Measurements from ENCODE around the gene PRKCQ.

The PRKCQ gene

GRCh38 chr10:6565588-6565987, 14.5 kb downstream of the PRKCQ start:
- DNase-seq, result no peak

GRCh38 chr10:6564367-6564766, 15.7 kb downstream of the PRKCQ start:
- DNase-seq, result no peak

DNA sequence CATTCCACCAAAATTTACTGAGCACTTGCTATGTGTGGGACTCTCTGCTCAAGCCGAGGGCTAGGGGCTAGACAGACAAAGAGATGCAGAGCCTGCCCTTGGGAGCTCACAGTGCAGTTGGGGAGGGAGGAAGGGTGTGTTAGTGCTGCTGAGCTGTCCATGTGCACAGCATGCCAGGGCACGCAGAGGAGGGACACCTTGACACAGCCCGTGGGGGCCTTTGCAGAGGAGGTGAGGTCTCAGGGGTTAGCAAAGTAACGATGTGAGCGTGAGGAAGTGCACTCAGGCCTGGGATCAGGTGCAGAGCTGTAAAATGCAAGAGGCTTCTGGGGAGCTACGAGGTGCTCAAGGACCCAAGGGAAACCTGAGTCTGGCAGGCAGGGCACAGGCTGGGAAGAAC, 16.3 kb downstream of the PRKCQ start:
- DNase-seq, result no peak

- DNase-seq, result no peak
Measured at GRCh38 chr10:6563075-6563474, 17.0 kb downstream of the PRKCQ start.

GRCh38 chr10:6562221-6562620, 17.9 kb downstream of the PRKCQ start:
- no peak for DNase-seq

- no peak for DNase-seq
Measured at GRCh38 chr10:6561552-6561951, 18.5 kb downstream of the PRKCQ start.

DNA sequence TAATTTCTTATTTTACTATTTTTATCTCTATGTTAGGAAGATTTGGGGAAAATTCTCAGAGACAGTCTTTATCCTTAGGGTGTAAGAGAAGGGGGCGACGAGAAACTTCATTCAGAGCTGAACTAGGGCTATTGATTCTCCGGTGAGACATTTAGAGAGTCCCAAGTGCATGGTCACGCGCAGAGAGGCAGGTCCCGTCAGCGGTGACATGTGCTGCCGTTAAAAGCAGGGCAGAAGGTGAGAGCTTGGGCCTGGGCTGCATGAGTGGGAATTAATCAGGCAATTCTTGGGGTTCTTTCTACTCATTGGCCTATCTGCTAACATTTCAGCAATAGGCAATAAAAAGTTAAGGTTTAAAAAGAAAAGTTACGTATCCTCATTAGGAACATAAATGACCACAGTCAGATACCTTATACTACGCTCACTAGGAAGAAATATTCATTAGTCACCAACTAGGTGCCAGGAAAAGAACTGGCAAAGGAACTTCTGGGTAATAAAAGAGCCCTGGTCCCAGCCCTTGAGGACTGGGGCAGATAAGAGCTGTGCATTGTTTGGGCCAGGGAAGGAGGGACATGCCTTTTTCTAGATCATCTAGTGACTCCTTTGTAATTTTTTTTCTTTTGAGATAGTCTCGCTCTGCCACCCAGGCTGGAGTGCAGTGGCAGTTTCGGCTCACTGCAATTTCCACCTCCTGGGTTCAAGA, 21.2 kb downstream of the PRKCQ start:
- no peak for DNase-seq

GRCh38 chr10:6558272-6558671, 21.8 kb downstream of the PRKCQ start:
- DNase-seq, result no peak

DNA sequence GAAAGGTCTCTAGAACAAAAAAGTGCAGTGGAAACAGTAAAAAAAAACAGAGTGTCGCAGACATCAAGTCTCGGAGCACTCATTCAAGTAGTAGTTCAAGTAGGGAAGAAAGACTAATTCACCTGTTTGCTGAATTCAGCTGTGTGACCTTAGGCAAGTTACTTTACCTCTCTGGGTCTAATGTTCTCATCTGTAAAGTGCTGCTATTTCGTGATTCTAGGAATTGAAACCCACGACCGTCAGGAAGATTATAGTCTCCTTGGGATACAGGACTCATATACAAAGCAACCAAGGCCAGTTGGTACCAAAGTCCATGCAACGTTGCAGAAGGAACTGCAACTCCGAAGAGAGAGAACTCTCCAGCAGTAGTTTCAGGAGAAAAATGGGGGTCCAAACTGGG, 26.1 kb downstream of the PRKCQ start:
- DNase-seq, result no peak

- no peak for DNase-seq
Measured at GRCh38 chr10:6543431-6544005, 36.6 kb downstream of the PRKCQ start.

DNA sequence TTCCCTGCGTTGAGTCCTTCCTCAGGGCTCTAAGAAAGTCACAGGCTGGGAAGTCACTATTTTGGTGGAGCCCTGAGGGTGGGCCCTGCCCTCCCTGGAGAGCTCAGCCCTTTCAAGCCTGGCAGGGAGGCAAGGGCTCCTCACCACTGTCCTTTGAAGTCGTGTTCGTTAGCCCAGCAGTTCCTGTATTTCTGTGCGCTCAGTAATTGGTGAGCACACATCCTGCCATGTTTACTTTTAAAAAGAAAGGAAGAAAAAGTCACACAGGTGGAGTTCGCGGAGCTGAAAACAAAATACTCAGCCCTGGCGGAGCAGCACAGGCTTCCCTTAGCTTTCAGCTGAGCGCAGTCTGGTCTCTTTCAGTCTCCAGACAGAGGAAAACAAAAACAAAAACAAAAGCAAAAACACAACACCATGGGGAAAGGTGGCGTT, 37.1 kb downstream of the PRKCQ start:
- DNase-seq, result no peak

- DNase-seq, result no peak
Measured at GRCh38 chr10:6539833-6540232, 40.2 kb downstream of the PRKCQ start.

- DNase-seq, result no peak
Measured at GRCh38 chr10:6537770-6538169, 42.3 kb downstream of the PRKCQ start.

GRCh38 chr10:6536102-6536501, 44.0 kb downstream of the PRKCQ start:
- DNase-seq, result no peak

DNA sequence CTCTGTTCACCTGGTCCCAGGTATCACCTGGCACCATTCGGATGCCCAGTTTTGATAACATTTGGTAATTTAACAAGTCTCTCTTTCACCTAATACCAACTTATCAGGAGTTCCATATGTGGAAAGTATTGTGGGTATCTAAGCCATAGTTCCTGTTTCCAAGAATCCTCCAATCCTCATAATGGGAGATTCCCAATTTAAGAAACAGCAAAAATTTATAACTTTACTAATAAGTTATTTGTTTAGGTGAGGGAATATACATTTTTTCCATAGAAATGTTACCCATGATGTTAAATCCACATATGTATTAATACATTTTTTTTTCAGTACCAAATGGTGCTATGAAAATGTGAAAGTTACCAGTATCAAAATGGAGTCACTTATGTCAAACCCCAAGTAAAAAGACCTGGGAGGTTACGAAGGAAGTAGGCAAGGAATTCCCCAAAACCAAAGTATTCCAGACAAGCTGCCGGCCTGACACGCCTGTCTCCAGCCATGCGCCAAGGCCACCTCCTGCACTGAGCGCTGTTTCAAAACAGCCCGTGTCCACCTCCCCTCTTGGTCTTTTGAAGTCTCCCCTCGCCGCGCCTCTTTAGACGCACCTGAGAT, 44.8 kb downstream of the PRKCQ start:
- DNase-seq, result no peak

GRCh38 chr10:6532321-6532720, 47.8 kb downstream of the PRKCQ start:
- DNase-seq, result no peak

DNA sequence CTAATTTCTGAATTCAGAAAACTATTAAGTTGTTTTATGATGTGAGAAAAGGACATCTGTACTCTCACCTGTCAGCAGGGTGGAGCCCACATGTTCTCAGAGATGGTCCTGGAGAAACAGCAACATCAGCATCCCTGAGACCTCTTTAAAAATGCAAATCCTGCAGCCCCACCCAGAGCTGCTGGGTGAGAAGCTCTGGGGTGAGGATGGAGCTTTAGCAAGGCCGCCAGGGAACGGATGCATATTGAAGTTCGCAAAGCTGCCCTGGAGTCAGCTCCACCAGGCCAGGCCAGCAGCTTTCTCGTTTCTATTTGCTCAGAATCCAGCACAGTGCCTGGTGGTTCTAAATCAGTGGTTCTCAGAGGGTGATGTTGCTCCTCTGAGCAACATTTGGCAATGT, 49.1 kb downstream of the PRKCQ start:
- DNase-seq, result no peak

- DNase-seq, result no peak
Measured at GRCh38 chr10:6530211-6530840, 49.8 kb downstream of the PRKCQ start.

DNA sequence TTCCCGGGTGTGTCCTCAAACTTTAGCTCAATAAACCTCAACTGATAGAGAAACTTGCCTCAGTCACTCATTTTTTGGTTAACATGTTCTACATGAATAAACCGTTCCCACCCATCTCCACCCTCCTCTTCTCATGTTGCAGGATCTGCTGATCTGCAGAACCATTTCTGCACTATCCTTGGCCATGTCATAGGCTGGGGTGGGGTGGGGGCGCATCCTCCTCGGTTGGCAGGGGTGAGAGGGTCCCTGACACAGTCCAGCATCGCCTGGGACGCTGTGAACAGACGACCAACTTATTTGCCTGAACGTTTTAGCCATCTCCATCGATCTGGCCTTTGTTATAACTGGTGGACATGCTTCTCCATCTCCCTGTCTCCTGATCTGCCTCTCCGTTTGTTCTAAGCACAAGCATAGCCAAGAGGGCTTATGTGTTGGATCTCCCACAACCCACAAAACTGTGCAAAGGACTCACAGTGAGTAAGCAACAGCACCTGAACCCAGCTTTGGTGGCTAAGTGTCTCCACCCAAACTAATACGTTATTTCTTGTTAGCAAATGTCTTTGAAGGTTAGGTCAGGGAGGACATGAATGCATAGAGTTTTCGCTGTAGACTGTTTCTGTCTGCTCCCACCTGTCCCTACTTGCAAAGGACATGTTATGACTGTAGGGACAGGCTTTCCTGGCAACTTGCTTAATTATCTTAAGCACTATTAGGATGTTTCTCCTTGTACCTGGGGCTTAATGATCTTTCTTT, 51.7 kb downstream of the PRKCQ start:
- DNase-seq, result no peak

DNA sequence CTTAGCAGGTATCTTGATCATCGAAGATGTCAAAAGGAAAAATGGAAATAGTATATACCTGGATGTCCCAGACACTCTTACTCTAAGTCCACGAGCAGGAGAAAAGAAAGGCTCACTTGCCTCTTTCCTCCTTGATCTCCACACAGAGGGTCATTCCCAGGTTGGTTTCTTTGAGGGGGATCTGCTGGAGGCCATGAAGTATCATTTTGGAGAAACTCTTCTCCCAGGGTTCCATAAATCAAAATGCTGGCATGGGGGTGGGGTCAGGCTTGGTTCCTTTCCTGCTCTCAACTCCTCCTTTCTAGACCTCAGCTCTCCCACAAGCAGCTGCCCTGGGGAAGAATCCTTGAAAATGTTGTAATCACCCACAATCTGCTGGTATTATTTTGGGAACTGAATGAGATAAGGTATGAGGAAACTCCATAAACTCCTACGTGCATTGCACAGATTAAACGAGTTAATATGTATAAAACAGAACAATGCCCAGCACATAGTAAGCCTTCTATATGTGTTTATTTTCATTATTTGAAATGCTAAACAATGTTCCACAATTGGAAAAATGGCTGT, 54.4 kb downstream of the PRKCQ start:
- DNase-seq, result no peak

DNA sequence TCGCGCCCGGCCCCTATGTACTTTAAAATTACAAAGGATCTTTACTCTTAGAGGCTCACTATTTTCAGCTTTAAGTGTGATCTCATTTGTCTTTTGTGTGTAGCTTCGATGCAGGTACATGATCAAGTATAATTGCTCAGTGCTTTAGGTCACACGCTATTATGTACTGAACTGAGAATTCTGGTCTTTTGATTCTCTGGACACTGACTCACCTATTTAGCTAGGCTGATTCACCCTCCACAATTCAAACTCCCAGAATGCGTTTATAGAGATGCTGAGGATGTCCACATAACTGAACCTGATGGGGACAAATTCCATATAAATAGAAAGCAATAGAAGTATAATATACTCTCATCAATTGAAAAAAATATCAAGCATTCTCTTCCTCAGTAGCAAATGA, 57.8 kb downstream of the PRKCQ start:
- no peak for DNase-seq

GRCh38 chr10:6520138-6520537, 59.9 kb downstream of the PRKCQ start:
- DNase-seq, result no peak
